NCI-H187 treated with DMSO at 0.1 percent for 48 hours (cell line): Measurements from ENCODE around the gene LHFPL6.

Experiments used
- DNase-seq: peaks from one replicate; lab custom pipeline; 2025; lab: John Stamatoyannopoulos, UW

The LHFPL6 gene

DNA sequence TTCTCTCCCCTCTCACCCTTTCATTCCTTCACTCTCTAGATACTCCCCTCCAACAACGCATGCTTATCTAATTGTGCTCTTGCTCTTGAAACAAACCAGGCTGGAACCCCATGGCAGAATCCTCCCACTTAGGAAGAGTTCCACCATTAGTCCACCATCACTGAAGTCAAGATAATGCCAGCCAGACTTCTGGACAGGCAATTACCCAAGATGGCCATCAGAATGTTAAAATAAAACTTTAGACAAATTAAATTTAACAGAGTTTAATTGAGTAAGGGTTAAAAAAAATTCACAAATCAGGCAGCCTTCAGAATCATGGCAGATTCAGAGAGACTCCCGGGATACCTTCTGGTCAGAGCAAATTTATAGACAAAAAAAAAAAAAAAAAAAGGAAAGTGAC, 221.5 kb downstream of the LHFPL6 start:
- DNase-seq, result no peak

DNA sequence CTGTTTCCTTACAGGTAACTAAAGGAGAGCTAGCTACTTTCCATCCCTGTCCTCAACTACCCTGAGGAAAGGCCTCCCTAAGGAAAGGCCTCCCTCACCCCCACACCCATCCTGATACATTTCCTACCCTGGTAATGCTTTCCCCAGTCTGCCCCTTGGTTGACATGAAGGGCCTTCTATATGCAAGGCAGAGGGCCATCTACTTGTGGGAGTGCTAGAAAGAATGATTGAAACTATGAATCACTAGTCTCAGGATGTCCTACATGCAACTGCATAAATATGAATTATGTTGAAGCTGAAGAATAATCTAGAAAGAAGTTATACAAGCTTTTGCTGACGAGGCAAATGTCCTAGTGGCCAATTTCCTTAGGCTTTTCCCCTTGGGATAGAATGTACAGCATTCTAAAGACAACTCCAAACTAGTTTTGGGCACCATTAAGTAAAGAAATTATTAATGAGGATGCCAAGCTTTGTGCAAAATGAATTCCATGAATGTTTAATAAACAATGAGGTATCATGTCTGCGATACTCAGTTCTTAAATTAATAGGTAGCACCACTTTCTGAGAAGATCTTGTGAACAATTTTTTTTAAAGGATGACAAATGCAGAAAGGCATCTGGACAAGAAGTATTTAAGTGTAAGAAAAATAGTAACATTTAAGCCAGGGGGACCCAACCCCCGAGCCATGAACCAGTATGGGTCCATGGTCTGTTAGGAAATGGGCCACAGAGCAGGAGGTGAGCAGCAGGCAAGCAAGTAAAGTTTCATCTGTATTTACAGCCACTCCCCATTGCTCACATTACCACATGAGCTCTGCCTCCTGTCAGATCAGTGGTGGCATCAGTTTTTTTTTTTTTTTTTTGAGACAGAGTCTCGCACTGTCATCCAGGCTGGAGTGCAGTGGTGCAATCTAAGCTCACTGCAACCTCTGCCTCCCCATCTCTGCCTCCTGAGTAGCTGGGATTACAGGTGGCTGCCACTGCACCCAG, 223.0 kb downstream of the LHFPL6 start:
- DNase-seq, result no peak

DNA sequence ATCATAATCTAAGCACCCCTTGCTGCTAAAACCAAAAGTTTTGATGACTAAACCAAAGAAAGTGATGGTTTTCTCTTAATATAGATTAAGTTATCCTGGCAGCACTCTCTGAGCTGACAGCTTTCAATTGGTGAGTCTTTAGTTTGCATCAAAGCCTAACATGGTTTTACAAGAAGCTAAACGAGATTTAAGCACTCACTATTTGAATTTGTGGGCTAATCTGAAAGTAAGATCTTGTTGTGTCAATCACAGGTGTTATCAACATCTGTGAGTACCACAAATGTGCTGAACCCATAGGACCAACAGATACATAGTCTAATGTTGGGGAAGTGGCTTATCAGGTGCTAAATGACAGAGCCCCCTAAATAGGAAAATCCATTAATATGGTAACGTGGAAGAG, 223.9 kb downstream of the LHFPL6 start:
- no peak for DNase-seq

DNA sequence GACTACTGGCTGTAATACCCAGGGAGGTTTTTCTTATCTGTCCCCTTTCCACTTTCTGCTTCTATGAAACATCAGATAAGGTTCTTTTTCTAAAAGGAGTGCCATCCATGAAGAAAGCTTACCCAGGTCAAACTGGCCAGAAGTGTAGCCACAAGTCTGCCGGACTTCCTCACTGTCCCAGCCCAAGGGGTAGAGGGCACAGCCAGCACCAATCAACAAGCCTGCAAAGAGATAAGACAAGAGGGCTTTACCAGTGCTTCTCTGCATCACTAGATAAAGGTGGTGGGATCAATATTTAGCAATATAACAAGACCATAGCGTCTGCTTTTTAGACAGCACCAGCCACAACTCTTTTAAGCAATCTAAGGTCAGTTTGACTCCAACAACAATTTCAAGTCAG, 224.7 kb downstream of the LHFPL6 start:
- DNase-seq, result no peak

DNA sequence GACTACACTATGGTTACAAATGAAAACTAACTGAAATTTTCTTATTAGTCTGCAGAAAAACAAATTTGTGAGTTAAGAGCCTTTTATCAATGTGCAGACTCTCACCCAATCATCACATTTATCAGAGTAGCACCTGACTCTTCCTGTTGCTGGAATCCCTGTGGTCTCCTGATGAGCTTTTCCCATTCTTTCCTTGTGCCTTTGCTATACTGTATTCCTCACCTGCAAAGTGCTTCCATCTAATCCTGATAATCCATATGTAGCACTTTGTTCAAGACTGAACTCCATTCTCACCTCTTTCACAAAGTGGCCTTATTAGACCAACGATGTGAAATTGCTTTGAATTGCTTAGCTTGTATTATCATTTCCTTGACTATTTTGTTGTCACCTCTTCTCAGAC, 225.3 kb downstream of the LHFPL6 start:
- no peak for DNase-seq

DNA sequence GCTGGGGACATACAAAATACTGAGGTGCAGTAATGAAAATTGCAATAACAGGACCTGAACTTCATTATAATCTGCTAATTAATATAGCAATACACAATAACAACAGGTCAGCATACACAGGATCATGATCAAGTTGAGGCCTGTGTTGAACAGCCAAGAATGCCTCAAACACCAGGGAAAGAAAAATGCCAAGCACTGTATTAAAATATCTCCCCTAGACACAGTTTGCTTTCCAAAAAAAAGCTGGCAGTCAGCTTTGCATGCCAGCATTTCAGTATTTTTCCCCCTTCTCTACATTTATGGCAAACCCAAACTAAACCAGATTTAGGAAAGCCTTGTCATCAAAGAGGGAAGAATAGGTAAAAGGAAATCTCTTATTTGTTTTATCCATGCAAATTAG, 226.9 kb downstream of the LHFPL6 start:
- no peak for DNase-seq

DNA sequence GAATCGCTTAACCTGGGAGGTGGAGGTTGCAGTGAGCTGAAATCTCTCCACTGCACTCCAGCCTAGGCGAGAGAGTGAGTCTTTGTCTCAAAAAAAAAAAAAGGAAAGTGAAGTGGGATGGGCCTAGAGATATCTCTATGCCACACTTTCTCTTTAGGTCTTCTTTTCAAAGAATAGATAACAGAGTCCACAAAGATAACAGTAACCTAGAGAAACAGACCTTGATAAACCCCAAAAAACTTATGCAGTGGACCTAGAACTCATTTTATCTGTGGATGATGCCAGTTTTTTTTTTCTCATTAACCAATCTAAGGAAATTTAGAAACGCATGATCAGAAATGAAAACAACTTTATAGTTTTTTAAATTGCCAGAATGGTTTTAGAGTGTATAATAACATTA, 227.4 kb downstream of the LHFPL6 start:
- no peak for DNase-seq

DNA sequence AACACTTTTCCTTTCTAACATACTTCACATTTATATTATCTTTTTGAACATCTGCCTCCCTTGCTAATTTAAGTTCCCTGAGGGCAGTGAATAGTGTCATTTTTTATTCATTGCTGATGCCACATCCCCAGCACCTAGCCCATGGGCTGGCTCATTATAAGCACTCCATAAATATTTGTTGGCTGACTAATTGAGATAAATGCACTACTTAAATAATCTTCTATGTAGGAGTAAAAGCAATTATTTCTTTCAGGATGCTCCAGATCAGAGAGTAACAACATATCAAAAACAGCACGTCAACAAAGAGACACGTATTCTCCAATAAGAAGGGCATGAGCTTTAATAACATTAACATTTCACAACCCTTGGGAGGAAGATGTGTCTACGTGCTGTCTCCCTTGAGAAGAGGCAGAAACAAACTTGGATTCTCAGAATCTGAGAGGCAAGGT, 228.2 kb downstream of the LHFPL6 start:
- no peak for DNase-seq

DNA sequence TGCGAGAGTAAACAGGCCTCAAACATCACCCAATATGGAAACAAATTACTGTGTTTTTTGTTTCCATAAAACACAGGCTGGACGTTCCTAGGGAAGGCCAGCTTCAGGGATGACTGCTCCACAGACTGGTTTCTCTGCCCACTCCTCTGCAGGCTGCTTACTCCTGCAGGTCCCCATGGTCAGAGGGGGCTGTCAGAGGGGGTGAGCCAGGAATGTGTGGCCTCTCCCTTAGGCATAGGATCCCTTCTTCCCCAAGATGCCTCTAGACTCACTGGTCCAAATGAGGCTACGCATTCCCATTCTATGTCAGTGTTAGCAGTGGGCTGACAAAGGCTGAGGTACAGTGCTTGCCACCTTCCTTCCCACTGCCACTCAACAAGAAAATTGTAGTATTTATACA, 229.8 kb downstream of the LHFPL6 start:
- no peak for DNase-seq

DNA sequence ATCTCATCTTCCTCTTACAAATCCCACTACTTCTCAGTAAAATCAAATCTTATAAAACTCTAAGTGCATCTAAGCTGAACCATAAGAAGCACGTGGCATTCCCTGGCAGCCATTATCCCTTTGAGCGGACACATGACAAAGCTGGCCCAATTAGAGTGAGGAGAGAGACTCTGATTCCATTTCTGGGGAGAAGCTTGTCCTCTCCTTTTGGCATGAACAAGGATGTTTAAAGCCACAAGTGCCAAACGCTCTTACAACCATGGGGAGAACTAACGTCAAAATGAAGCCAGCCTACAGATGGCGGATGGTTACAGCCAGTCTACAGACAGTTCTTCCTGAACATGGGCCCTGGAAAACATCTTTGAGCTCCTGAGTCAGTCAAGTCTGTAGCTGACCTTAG, 231.3 kb downstream of the LHFPL6 start:
- DNase-seq, result no peak

DNA sequence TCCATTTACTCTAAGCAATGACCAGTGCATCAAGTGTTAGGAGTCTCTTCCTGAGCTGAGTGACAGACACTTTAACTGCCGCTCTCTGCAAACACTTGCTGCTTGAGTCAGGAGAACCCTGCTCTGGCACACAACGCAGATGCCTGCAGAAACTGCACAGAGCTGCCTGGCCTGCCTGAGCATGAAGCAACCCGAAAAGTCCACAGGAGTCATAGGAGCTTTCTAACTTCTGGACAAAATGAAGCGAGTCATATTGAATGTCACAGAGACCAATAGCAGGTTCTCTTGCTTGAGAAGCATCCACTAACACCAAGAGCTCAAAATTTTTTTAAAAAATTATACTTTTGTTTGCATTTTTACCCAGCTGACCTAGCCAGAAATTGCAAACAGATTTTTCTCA, 232.4 kb downstream of the LHFPL6 start:
- DNase-seq, result no peak

DNA sequence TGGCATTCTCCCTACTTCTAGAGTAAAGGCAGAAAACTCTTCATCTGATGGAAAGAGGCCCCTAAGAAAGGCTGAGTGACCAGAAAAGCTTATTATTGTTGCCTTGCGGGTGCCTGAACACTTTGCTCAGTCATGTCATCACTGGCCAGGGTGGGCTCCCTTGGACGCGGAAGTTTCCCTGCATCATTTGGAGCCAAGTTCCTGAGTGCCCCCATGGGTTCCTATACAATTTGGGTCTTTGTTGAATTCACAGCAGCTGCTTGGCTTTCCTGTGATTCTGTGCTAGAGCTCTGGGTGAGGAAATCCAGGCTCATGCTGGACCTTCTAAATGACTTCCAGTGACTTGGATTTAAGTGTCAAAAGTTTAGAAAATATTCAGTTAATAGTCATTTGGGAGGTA, 232.9 kb downstream of the LHFPL6 start:
- no peak for DNase-seq

DNA sequence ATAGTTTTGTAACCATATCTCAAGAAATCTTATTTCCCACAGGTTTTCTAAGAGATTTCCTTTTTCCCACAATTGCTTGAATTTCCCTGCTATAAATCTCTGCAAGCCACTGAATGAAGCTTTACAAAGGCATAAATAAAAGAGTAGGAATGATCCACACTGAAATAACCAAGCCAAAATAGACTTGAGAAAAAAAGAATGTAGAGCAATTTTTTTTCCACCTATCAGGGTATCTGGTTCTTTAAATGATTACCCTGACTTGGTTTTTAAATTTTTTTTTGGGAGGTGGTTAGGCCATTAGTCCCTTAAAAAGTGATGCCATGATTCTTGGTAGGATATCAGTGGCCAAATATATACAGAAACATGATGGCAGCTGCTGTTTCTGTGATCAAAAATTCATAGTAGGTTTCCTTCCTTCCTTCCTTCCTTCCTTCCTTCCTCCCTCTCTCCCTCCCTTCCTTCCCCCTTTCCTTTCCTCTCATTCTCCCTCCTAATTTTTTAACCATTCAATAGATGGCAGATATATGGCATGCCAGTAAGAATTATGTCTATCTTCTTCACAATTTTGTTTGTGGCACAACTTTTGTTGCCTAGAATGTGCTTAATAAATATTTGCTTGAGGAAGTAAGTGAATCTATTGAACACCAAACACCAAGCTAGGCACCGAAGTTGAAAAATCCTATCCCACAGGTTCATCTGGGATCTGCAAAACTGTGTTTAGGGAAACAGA, 233.7 kb downstream of the LHFPL6 start:
- no peak for DNase-seq

DNA sequence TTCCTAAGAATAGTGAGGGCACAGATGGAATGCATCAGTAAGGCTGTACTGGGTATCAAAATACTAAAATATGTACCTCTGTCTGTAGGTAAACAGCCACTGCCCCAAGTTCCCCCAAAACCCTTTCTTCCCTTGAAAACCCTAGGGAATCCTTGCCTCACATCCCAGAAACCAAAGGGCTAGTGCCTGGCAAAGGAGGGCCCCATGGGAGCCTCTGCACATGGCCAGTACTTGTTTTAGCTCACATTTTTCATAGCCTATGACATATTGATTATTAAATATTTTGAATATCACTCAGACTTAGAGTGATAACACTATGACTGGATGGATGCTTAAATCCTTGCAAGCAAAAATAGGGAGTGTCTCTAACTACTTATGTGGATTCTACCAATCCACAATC, 237.1 kb downstream of the LHFPL6 start:
- DNase-seq, result no peak

DNA sequence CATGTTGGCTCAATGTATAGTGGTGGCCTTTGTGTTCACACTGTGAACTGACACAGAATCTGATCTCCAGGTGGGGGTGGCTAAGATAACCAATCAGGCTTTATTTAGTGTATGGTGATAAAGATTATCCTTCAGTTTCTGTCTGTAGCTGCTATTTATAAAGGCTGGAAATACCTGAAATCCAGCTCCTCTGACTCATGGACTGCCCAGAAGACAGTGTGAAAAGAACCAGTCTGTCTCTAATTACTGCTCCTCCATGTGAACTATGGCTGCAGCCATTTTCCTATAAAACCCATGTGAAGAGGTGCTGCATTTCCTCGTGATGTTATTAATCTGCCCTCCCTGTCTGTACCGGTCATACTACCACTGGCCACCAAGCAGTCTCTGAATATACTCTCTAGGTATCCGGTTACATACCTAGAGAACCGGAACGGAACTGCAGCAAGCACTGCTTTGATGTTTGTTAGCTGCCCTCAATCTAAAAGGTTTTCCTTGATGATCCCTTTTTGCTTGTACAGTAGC, 238.0 kb downstream of the LHFPL6 start:
- DNase-seq, result no peak

DNA sequence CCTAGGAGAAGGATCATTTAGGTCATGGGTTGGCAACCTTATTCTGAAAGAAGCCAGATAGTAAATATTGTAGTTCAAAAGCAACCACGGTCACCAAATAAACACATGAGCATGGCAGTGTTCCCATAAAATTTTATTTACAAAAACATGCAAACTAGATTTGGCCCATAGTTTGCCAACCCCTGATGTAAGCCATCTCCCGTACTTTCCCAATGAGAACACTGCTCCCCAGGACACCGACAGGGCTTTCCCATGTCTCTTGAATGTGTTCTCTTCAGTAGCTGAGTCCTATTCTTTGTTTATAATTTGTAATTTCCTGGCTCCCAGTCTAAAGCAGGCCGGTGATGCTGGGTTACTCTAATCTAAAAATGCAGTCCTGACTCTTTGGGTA, 239.6 kb downstream of the LHFPL6 start:
- no peak for DNase-seq

DNA sequence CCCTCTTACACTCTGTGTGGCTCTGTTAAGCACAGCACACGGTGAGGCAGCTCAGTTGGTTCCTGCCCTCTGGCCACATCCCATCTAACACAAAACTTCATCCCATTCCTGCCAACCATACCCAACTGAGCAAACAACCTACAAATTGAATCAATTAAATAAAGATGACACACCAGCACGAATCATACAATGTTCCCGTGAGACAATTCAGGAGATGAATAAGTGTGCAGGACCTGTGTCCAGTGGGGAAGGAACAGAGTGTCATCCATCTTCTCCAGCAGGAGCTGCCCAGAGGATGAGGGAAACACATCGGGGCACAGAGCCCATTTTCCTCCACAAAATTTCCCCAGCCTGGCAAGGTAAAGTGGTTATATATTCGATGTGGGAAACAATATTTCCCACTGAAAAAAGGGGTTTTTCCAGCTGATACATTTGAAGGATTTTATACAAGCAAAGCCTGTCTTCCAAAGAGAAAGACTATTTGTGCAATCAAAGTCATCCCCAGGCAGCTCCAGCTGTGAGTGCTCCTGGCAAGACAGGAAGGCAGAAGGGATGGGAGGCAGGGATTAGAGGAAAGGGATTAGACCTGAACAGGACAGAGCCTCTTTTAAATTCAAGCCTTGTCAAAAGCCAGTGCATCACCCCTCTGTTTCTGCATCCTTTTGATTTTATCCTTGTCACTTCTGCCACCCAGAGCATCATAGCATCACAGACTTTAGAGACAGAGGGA, 240.2 kb downstream of the LHFPL6 start:
- no peak for DNase-seq

DNA sequence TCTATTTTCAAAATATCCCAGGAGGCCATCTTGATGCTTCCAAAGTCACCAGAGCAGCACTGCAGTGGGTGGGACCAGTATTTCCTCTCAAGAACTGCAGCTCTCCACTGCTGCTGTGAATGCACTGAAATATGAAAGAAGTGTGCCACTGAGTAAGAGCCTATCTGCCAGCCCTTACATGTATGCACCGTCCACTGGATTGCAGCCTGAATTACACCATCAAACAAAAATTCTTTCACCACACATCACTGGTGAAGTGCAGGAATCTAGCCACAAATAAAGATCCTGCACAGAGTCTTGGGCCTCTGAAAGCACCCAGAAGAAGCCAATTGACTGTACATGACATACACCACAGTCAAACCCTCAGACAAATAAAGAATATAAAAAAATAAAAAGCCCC, 249.0 kb downstream of the LHFPL6 start:
- no peak for DNase-seq

DNA sequence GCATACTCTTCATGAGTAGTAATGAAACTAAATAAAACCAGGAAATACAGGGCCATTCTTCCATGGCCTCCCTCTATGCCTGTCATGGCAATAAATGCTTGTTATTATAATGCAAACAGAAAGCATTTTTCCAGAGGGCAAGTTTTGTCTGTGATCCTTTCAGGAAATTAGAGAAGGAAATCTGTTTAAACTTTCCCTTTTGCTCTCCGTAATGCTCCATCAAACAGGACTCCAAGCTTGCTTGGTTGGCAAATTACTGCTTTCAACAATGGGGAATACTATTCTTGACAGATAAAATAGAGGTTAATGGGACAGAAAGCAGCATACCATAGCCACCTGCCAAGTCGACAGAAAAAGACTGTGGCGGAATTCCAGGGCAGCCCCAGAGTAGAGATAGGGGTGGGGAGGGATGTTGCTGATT, 252.5 kb downstream of the LHFPL6 start:
- DNase-seq, result no peak

DNA sequence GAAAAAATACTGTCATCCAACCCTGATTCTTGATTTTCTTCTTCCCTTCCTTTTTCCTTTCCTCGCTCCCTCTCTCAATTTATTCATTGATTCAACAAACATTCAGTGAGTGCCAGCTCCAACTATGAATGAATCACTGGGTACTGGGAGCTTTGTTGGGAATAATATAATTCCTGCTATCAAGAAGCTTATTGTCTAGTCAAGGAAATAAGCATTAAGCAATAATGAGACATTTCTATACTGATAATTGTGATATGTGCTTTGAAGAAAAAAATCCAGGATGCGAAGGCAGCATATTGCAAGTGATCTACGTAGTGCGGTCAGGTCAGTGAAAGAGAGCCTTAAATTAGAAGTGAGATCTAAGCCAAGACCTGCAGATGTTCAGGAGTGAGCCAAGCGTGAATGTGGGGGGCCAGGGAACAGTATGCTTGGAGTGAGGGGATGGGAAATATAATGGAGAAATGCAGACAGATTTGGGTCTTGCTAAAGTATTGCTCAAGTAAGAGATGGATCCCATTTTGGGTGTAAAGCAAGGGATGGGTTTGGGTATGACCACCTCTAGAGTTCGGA, 253.5 kb downstream of the LHFPL6 start:
- no peak for DNase-seq

DNA sequence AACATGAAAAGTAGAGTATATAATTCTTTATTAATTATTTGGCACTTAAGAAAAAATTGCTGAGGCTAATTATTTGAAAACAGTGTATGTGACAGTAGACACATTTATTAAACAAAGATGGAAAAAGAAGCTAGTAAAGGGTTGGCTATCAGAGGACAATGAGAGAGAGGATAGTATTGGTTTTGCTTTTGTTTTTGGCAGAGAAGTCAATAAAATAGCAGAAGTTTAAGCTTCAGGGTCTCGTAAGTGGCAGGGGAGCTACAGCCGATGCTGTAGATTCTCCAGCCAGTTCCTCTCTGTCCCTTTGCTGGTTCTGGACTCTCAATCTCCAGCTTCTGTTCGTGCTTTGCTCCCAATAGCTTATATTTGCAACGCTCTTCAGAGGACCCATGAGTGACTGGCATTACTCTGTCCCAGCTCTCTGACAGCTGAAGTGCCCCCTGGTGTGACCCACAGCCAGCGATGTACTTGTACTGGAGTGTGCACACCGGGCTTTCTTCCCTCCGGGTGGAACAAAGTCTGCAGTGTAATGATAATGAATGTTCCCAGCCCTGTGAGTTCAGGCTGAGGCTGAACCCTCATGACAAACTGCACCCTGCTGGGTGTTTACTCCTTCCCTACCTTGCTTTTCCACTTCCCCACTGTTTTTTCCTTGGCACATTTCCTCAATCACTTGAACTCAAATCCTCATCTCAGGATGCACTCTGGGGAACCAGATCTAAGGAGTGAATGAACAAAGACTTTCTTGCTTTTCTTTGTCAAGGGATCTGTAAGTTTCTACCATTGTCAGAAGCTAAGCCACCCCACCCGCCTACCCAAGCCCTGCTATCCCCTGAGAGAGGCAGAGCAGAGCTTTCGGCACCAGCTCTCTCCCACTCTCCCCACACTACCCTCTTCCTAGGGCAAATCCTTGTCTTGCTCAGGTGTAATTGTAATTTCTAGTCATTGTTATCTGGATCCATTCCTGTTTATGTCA, 254.8 kb downstream of the LHFPL6 start:
- no peak for DNase-seq
